Measurements from ENCODE around the gene NCAM1. TPM values are rescaled to one million over a fixed set of nuclear protein-coding genes. Genes with fewer than 3 reads are reported as not detected.

The NCAM1 gene
- total and polyA plus RNA-seq, 2 donors (not counting 3 experiments of a cell fraction or from before 2014, with no cell fraction given), result 0.03 TPM; not detected in 1

GRCh38 chr11:113137713-113138529 is 176.7 kb downstream of the NCAM1 start:
- no peak overlapping the region for H3K9ac ChIP-seq (replicated peaks; ENCODE audit: extremely low read depth, insufficient read depth, low read length)
- no peak overlapping the region for H3K27ac ChIP-seq (ENCODE audit: insufficient read depth, low read depth, low read length)
- no peaks in the 10 kb centered on the region for H3K9me1 ChIP-seq (replicated peaks; ENCODE audit: control insufficient read depth, extremely low read depth, insufficient read depth, low read length)
- H2AFZ ChIP-seq (ENCODE audit: low read depth, low read length), result no peak overlapping the region
- no peaks in the 10 kb centered on the region for H4K20me1 ChIP-seq (replicated peaks; ENCODE audit: control insufficient read depth, extremely low read depth, insufficient read depth, low read length)
- DNase-seq (ENCODE audit: low read depth, low spot score) (no peak), FAIRE-seq (no peak)
- no peaks in the 10 kb centered on the region for H3K36me3 ChIP-seq (ENCODE audit: control insufficient read depth in 2 of 2, extremely low read depth in 1 of 2, insufficient read depth in 2 of 2, low read length in 2 of 2)
- no peak overlapping the region for H3K4me2 ChIP-seq (ENCODE audit: insufficient read depth, low read length)
- no peaks in the 10 kb centered on the region for H3K79me2 ChIP-seq (ENCODE audit: control insufficient read depth, insufficient read depth, low read length)
- no peaks in the 10 kb centered on the region for H3K4me1 ChIP-seq (ENCODE audit: control insufficient read depth, extremely low read depth, insufficient read depth, low read length)
- H3K9me3 ChIP-seq (replicated peaks; ENCODE audit: control insufficient read depth, insufficient read depth, low read length), result peaks cover 5% of the 10 kb centered on the region
- no peaks in the 10 kb centered on the region for H3K27me3 ChIP-seq (ENCODE audit: control insufficient read depth in 2 of 2, insufficient read depth in 2 of 2, low read length in 2 of 2)
- no peak overlapping the region for H3K4me3 ChIP-seq (replicated peaks in 1 of 3; ENCODE audit: insufficient read depth in 1 of 3, low read depth in 1 of 3, low read length in 3 of 3)
- CTCF ChIA-PET, result no interaction called here
- POLR2A ChIA-PET, result no interaction called here
- TF ChIP-seq FOS (IDR thresholded peaks at IDR 0.05; ENCODE audit: borderline replicate concordance, insufficient read depth, low read length) (no peak), CTCF (IDR thresholded peaks at IDR 0.05; ENCODE audit: extremely low read depth in 1 of 2, insufficient read depth in 1 of 2, low read depth in 1 of 2, low read length in 2 of 2) (no peak), MAX (IDR thresholded peaks at IDR 0.05; ENCODE audit: insufficient read depth, insufficient read length) (no peak), EZH2 (IDR thresholded peaks at IDR 0.05; ENCODE audit: borderline replicate concordance, low read depth, low read length, severe bottlenecking) (no peak), GATA2 (IDR thresholded peaks at IDR 0.05; ENCODE audit: insufficient read depth, insufficient read length, low read depth, low read length) (no peak)
- dilution Hi-C loops (cut with MboI; ENCODE audit: extremely low pct_ligation_motif_present, low sequenced_read_pairs) (no loop called here), intact Hi-C loops (cut with micrococcal nuclease) (no loop called here)
- BruUV-seq (replicated peaks), result no TSS peak

Data from endothelial cell of umbilical vein (primary cell).